K562 (cell line): ENCODE results near the gene MAP2K6. TPM values are rescaled to one million over a fixed set of nuclear protein-coding genes. Genes with fewer than 3 reads are reported as not detected.

Source experiments
- ARID1B ChIP-seq: fragments of 450-650 bp; IDR thresholded peaks from 2 replicates; pipeline ENCODE4 v1.6.1; 2016; ENCODE audit warnings: antibody characterized with exemption, mild to moderate bottlenecking, inconsistent platforms
- CEBPB ChIP-seq: fragments of 450-650 bp; IDR thresholded peaks from 2 replicates; pipeline ENCODE4 v1.6.1; 2016; ENCODE audit warnings: missing genetic modification characterization, missing compliant biosample characterization
- HDGF ChIP-seq: fragments of 450-650 bp; IDR thresholded peaks from 2 replicates; pipeline ENCODE4 v1.6.1; 2016
- ILF3 ChIP-seq: fragments of 450-650 bp; IDR thresholded peaks from 2 replicates; pipeline ENCODE4 v1.6.1; 2018; ENCODE audit warnings: antibody characterized with exemption, mild to moderate bottlenecking, moderate library complexity, borderline replicate concordance
- MYC ChIP-seq, 2 experiments: fragments of 250-450 bp in 1 of 2; sonication (Bioruptor Pico) in 1 of 2; IDR thresholded peaks; 2 replicates each; pipeline versions ENCODE4 v1.5.1 to v1.6.1; 2012 to 2021; ENCODE audit warnings: low read depth in 2 of 2, borderline replicate concordance in 1 of 2, improper control_type of control experiment in 1 of 2, low read length in 1 of 2, mild to moderate bottlenecking in 1 of 2, moderate library complexity in 1 of 2
- PHF20 ChIP-seq: fragments of 450-650 bp; IDR thresholded peaks from 2 replicates; pipeline ENCODE4 v1.6.1; 2018; ENCODE audit not compliant: partially characterized antibody
- TRIM24 ChIP-seq, 2 experiments: fragments of 450-650 bp; IDR thresholded peaks; 2 replicates each; pipeline ENCODE4 v1.6.1; 2016
- ZNF263 ChIP-seq: sonication (generic); formaldehyde crosslinking; IDR thresholded peaks from 2 replicates; pipeline ENCODE4 v1.8.0; 2022; ENCODE audit warnings: mild to moderate bottlenecking, missing genetic modification reagents, borderline replicate concordance
- ZNF384 ChIP-seq: IDR thresholded peaks from 2 replicates; pipeline ENCODE4 v1.6.1; 2012; ENCODE audit warnings: low read depth, low read length, improper control_type of control experiment
- polyA plus RNA-seq, 8 experiments: library from polyadenylated mRNA; depleted of rRNA in 4 of 8; stranded (reverse) in 5 of 8; unstranded in 3 of 8; fragments of >200 nt; fragmentation: Nextera tagmentation in 2 of 8; fragmentation: Illumina TruSeq in 1 of 8; extraction: Ambion mirVana in 2 of 8; extraction: Trizol in 1 of 8; gene quantifications; 2 replicates each; pipeline versions ENCODE4 v1.2.1 to v1.2.3, GENCODE V29; 2011 to 2014; ENCODE audit warnings: inconsistent platforms in 1 of 8, missing spikeins in 1 of 8
- total RNA-seq, 7 experiments: library from RNA; depleted of rRNA in 6 of 7; stranded (reverse); fragments of >200 nt in 6 of 7; fragmentation: Illumina TruSeq in 2 of 7; extraction: Trizol in 2 of 7; gene quantifications; 2 replicates each; pipeline versions ENCODE4 v1.2.1 to v1.2.3, GENCODE V29; 2011 to 2021; ENCODE audit warnings: low replicate concordance in 1 of 7
- TF ChIP-seq, protein P1 (sequence below): sonication (generic); IDR thresholded peaks from 2 replicates; pipeline ENCODE4 v1.6.1; 2016
- TF ChIP-seq, protein P2 (sequence below): fragments of 200-600 bp; sonication (generic); IDR thresholded peaks from one replicate; pipeline ENCODE4 v1.6.1; 2012; ENCODE audit warnings: mild to moderate bottlenecking, low read depth, low read length, inconsistent platforms

Gene MAP2K6
- total and polyA plus RNA-seq, 9 of the 15 experiments (the other 6 are each of a cell fraction or from before 2014, with no cell fraction given), result 0.07 to 0.13 TPM; not detected in 7

DNA sequence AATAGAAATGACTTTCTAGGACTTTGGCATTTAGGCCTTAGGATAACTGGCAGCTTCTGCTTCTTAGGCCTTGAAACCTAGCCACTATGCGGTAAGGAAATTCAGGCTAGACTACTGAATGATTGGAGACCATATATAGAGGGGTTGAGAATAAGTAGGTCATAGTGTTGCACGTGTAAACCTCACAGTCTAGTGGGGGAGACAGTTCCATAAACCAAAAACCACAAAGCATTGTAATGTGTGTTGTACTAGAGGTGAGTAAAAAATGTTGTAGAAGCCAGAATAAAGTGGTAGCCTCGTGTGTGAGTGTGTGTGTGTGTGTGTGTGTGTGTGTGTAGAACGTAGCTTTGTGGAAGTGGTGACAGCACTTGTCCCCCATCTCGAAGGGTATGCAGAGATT is 188.5 kb downstream of the MAP2K6 start (continued):
- TF ChIP-seq ZNF263 (CRISPR knock-in tag), result no peak
- no peak for TF ChIP-seq HDGF
- TF ChIP-seq, protein P1, sequence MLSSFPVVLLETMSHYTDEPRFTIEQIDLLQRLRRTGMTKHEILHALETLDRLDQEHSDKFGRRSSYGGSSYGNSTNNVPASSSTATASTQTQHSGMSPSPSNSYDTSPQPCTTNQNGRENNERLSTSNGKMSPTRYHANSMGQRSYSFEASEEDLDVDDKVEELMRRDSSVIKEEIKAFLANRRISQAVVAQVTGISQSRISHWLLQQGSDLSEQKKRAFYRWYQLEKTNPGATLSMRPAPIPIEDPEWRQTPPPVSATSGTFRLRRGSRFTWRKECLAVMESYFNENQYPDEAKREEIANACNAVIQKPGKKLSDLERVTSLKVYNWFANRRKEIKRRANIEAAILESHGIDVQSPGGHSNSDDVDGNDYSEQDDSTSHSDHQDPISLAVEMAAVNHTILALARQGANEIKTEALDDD, result no peak
- no peak for TF ChIP-seq ILF3
- TF ChIP-seq ZNF384, result no peak
- no peak for TF ChIP-seq CEBPB (tag)
- TF ChIP-seq PHF20, result no peak
- no peak for TF ChIP-seq TRIM24 (IDR thresholded peaks at IDR 0.05)
- TF ChIP-seq MYC (IDR thresholded peaks at IDR 0.05; ENCODE audit: low read depth, low read length), result no peak
- no peak for TF ChIP-seq MYC (CRISPR knock-in tag; IDR thresholded peaks at IDR 0.05; ENCODE audit: borderline replicate concordance, low read depth)
- TF ChIP-seq, protein P2, sequence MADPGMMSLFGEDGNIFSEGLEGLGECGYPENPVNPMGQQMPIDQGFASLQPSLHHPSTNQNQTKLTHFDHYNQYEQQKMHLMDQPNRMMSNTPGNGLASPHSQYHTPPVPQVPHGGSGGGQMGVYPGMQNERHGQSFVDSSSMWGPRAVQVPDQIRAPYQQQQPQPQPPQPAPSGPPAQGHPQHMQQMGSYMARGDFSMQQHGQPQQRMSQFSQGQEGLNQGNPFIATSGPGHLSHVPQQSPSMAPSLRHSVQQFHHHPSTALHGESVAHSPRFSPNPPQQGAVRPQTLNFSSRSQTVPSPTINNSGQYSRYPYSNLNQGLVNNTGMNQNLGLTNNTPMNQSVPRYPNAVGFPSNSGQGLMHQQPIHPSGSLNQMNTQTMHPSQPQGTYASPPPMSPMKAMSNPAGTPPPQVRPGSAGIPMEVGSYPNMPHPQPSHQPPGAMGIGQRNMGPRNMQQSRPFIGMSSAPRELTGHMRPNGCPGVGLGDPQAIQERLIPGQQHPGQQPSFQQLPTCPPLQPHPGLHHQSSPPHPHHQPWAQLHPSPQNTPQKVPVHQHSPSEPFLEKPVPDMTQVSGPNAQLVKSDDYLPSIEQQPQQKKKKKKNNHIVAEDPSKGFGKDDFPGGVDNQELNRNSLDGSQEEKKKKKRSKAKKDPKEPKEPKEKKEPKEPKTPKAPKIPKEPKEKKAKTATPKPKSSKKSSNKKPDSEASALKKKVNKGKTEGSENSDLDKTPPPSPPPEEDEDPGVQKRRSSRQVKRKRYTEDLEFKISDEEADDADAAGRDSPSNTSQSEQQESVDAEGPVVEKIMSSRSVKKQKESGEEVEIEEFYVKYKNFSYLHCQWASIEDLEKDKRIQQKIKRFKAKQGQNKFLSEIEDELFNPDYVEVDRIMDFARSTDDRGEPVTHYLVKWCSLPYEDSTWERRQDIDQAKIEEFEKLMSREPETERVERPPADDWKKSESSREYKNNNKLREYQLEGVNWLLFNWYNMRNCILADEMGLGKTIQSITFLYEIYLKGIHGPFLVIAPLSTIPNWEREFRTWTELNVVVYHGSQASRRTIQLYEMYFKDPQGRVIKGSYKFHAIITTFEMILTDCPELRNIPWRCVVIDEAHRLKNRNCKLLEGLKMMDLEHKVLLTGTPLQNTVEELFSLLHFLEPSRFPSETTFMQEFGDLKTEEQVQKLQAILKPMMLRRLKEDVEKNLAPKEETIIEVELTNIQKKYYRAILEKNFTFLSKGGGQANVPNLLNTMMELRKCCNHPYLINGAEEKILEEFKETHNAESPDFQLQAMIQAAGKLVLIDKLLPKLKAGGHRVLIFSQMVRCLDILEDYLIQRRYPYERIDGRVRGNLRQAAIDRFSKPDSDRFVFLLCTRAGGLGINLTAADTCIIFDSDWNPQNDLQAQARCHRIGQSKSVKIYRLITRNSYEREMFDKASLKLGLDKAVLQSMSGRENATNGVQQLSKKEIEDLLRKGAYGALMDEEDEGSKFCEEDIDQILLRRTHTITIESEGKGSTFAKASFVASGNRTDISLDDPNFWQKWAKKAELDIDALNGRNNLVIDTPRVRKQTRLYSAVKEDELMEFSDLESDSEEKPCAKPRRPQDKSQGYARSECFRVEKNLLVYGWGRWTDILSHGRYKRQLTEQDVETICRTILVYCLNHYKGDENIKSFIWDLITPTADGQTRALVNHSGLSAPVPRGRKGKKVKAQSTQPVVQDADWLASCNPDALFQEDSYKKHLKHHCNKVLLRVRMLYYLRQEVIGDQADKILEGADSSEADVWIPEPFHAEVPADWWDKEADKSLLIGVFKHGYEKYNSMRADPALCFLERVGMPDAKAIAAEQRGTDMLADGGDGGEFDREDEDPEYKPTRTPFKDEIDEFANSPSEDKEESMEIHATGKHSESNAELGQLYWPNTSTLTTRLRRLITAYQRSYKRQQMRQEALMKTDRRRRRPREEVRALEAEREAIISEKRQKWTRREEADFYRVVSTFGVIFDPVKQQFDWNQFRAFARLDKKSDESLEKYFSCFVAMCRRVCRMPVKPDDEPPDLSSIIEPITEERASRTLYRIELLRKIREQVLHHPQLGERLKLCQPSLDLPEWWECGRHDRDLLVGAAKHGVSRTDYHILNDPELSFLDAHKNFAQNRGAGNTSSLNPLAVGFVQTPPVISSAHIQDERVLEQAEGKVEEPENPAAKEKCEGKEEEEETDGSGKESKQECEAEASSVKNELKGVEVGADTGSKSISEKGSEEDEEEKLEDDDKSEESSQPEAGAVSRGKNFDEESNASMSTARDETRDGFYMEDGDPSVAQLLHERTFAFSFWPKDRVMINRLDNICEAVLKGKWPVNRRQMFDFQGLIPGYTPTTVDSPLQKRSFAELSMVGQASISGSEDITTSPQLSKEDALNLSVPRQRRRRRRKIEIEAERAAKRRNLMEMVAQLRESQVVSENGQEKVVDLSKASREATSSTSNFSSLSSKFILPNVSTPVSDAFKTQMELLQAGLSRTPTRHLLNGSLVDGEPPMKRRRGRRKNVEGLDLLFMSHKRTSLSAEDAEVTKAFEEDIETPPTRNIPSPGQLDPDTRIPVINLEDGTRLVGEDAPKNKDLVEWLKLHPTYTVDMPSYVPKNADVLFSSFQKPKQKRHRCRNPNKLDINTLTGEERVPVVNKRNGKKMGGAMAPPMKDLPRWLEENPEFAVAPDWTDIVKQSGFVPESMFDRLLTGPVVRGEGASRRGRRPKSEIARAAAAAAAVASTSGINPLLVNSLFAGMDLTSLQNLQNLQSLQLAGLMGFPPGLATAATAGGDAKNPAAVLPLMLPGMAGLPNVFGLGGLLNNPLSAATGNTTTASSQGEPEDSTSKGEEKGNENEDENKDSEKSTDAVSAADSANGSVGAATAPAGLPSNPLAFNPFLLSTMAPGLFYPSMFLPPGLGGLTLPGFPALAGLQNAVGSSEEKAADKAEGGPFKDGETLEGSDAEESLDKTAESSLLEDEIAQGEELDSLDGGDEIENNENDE, result no peak
- no peak for TF ChIP-seq ARID1B
- TF ChIP-seq, all 486 proteins: peak for 0
